ENCODE results near the gene TUBGCP2.

DNA sequence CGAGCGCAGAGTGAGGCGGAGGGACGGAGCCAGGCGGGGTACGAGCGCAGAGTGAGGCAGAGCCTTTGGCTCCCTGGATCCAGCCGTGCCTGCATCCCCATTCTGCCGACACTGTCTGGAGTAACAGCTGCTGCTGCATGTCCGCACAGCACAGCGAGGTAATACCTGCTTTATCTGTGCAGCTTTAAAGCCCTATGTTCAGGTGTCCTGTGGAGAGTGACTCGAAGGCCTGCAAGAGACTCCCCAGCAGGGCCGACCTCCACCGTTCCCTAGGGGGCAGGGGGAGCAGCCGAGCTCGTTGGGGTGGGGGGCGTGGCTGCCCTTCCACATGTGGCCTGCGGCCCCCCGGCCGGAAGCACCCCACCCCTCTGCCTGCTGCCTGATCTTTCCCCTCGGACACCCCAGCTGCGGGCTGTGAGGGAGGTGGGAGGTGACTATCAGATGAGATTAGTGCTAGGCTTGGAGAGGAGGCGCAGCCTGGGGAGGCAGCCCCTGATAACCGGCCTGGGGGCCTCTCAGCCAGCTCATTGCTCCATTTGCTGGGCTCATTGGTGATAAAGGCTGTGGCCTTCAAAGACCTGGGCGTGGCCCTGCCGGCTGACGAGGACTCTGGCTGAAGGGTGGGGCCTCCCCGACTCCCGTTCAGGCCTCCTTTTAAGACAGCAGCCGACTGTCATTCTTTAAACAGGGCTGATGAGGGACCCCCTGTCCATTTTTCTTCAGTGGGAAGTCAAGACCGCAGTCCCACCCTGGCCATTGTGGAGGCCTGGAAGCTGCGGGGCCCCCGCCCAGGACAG, 63.0 kb downstream of the TUBGCP2 start:
- no peak for TF ChIP-seq TCF7L2 (IDR thresholded peaks at IDR 0.05; ENCODE audit: borderline replicate concordance, extremely low read depth, insufficient read depth, insufficient read length)
- TF ChIP-seq POLR2A (IDR thresholded peaks at IDR 0.05; ENCODE audit: borderline replicate concordance, extremely low read depth, insufficient read depth, insufficient read length): no peak
- TF ChIP-seq POLR2AphosphoS5 (IDR thresholded peaks at IDR 0.05; ENCODE audit: low read depth, low read length): no peak
- TF ChIP-seq, protein P1, sequence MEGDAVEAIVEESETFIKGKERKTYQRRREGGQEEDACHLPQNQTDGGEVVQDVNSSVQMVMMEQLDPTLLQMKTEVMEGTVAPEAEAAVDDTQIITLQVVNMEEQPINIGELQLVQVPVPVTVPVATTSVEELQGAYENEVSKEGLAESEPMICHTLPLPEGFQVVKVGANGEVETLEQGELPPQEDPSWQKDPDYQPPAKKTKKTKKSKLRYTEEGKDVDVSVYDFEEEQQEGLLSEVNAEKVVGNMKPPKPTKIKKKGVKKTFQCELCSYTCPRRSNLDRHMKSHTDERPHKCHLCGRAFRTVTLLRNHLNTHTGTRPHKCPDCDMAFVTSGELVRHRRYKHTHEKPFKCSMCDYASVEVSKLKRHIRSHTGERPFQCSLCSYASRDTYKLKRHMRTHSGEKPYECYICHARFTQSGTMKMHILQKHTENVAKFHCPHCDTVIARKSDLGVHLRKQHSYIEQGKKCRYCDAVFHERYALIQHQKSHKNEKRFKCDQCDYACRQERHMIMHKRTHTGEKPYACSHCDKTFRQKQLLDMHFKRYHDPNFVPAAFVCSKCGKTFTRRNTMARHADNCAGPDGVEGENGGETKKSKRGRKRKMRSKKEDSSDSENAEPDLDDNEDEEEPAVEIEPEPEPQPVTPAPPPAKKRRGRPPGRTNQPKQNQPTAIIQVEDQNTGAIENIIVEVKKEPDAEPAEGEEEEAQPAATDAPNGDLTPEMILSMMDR (IDR thresholded peaks at IDR 0.05 in 2 of 3, conservative IDR thresholded peaks at IDR 0.05 in 1 of 3; ENCODE audit: borderline replicate concordance in 1 of 3, insufficient read depth in 1 of 3, low read depth in 2 of 3, low read length in 2 of 3): no peak
- TF ChIP-seq EZH2 (IDR thresholded peaks at IDR 0.05): no peak
- no peak for TF ChIP-seq YY1 (IDR thresholded peaks at IDR 0.05; ENCODE audit: extremely low read depth, insufficient replicate concordance, low read depth, low read length)
- TF ChIP-seq RAD21 (IDR thresholded peaks at IDR 0.05; ENCODE audit: low read depth): no peak
- TF ChIP-seq, protein P2, sequence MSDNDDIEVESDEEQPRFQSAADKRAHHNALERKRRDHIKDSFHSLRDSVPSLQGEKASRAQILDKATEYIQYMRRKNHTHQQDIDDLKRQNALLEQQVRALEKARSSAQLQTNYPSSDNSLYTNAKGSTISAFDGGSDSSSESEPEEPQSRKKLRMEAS (IDR thresholded peaks at IDR 0.05): no peak
- TF ChIP-seq JUND (IDR thresholded peaks at IDR 0.05): no peak
- TF ChIP-seq SRF (IDR thresholded peaks at IDR 0.05; ENCODE audit: low read depth): no peak
- TF ChIP-seq EZH2phosphoT487 (IDR thresholded peaks at IDR 0.05; ENCODE audit: borderline replicate concordance): no peak
- TF ChIP-seq CEBPB (IDR thresholded peaks at IDR 0.05; ENCODE audit: low read depth): no peak
- TF ChIP-seq, protein P3, sequence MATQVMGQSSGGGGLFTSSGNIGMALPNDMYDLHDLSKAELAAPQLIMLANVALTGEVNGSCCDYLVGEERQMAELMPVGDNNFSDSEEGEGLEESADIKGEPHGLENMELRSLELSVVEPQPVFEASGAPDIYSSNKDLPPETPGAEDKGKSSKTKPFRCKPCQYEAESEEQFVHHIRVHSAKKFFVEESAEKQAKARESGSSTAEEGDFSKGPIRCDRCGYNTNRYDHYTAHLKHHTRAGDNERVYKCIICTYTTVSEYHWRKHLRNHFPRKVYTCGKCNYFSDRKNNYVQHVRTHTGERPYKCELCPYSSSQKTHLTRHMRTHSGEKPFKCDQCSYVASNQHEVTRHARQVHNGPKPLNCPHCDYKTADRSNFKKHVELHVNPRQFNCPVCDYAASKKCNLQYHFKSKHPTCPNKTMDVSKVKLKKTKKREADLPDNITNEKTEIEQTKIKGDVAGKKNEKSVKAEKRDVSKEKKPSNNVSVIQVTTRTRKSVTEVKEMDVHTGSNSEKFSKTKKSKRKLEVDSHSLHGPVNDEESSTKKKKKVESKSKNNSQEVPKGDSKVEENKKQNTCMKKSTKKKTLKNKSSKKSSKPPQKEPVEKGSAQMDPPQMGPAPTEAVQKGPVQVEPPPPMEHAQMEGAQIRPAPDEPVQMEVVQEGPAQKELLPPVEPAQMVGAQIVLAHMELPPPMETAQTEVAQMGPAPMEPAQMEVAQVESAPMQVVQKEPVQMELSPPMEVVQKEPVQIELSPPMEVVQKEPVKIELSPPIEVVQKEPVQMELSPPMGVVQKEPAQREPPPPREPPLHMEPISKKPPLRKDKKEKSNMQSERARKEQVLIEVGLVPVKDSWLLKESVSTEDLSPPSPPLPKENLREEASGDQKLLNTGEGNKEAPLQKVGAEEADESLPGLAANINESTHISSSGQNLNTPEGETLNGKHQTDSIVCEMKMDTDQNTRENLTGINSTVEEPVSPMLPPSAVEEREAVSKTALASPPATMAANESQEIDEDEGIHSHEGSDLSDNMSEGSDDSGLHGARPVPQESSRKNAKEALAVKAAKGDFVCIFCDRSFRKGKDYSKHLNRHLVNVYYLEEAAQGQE (IDR thresholded peaks at IDR 0.05; ENCODE audit: low read depth): no peak
- TF ChIP-seq ZNF274 (IDR thresholded peaks at IDR 0.05; ENCODE audit: low read depth, low read length): no peak
